Keratinocyte (primary cell): ENCODE results near the gene DUSP2.

Source experiments
- EZH2 ChIP-seq: IDR thresholded peaks from one replicate; pipeline ENCODE4 v1.6.1; 2012; ENCODE audit warnings: inconsistent platforms, mild to moderate bottlenecking, low read length, moderate library complexity
- TF ChIP-seq, protein P1 (sequence below), 3 experiments: IDR thresholded peaks in 1 of 3; conservative IDR thresholded peaks in 1 of 3; optimal IDR thresholded peaks in 1 of 3; 2 replicates in 2 of 3; 3 replicates in 1 of 3; pipeline versions ENCODE3 to v1.5.1; 2011; ENCODE audit warnings: low read length in 3 of 3, mild to moderate bottlenecking in 3 of 3, moderate library complexity in 2 of 3, control low read depth in 1 of 3, inconsistent platforms in 1 of 3; ENCODE audit not compliant: insufficient read depth in 2 of 3; ENCODE audit errors: extremely low read depth in 1 of 3

DNA sequence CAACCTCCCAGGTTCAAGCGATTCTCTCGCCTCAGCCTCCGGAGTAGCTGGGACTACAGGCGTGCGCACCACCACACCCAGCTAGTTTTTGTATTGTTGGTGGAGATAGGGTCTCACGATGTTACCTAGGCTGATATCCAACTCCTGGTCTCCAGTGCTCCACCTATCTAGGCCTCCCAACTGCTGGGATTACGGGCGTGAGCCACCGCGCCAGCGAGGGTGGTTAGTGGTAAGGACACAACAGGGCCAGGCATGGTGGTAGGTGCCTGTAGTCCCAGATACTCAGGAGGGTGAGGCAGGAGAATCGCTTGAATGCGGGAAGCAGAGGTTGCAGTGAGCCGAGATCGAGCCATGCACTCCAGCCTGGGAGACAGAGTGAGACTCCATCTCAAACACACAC is 26.6 kb upstream of the DUSP2 start:
- TF ChIP-seq EZH2, result no peak
- TF ChIP-seq, protein P1, sequence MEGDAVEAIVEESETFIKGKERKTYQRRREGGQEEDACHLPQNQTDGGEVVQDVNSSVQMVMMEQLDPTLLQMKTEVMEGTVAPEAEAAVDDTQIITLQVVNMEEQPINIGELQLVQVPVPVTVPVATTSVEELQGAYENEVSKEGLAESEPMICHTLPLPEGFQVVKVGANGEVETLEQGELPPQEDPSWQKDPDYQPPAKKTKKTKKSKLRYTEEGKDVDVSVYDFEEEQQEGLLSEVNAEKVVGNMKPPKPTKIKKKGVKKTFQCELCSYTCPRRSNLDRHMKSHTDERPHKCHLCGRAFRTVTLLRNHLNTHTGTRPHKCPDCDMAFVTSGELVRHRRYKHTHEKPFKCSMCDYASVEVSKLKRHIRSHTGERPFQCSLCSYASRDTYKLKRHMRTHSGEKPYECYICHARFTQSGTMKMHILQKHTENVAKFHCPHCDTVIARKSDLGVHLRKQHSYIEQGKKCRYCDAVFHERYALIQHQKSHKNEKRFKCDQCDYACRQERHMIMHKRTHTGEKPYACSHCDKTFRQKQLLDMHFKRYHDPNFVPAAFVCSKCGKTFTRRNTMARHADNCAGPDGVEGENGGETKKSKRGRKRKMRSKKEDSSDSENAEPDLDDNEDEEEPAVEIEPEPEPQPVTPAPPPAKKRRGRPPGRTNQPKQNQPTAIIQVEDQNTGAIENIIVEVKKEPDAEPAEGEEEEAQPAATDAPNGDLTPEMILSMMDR (optimal IDR thresholded peaks at IDR 0.05 in 1 of 3, IDR thresholded peaks at IDR 0.05 in 1 of 3, conservative IDR thresholded peaks at IDR 0.05 in 1 of 3; ENCODE audit: extremely low read depth in 1 of 3, insufficient read depth in 2 of 3, low read length in 3 of 3), result no peak
